ENCODE data around the gene KIF3C.
"Not testable (repeated sequence)": the region's sequence is repeated elsewhere in the genome, so short reads cannot be mapped to it uniquely, and the experiment has no call there.

DNA sequence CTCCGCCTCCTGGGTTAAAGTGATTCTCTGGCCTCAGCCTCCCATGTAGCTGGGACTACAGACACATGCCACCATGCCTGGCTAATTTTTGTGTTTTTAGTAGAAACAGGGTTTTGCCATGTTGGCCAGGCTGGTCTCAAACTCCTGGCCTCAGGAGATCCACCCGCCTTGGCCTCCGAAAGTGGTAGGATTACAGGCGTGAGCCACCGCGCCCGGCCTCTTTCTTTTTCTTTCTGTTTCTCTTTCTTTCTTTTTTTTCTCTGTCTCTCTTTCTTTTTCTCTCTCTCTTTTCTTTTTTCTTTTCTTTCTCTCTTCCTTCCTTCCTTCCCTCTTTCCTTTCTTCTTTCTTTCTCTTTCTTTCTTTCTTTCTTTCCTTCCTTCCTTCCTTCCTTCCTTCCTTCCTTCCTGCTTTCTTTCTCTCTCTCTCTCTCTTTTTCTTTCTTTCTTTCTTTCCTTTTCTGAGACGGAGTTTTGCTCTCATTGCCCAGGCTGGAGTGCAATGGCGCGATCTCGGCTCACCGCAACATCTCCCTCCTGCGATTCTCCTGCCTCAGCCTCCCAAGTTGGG is 16.6 kb upstream of the KIF3C start:
- not testable (repeated sequence) for TF ChIP-seq EZH2 (IDR thresholded peaks at IDR 0.05; ENCODE audit: borderline replicate concordance)
- TF ChIP-seq, protein P1, sequence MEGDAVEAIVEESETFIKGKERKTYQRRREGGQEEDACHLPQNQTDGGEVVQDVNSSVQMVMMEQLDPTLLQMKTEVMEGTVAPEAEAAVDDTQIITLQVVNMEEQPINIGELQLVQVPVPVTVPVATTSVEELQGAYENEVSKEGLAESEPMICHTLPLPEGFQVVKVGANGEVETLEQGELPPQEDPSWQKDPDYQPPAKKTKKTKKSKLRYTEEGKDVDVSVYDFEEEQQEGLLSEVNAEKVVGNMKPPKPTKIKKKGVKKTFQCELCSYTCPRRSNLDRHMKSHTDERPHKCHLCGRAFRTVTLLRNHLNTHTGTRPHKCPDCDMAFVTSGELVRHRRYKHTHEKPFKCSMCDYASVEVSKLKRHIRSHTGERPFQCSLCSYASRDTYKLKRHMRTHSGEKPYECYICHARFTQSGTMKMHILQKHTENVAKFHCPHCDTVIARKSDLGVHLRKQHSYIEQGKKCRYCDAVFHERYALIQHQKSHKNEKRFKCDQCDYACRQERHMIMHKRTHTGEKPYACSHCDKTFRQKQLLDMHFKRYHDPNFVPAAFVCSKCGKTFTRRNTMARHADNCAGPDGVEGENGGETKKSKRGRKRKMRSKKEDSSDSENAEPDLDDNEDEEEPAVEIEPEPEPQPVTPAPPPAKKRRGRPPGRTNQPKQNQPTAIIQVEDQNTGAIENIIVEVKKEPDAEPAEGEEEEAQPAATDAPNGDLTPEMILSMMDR (IDR thresholded peaks at IDR 0.05; ENCODE audit: poor library complexity) = not testable (repeated sequence)

Measured in hepatocyte (in vitro differentiated cells).